ENCODE results near the gene HSPA12B.

The HSPA12B gene

GRCh38 chr20:3744806-3745685 is 12.6 kb downstream of the HSPA12B start (continued):
- TF ChIP-seq CSRNP3 (CRISPR knock-in tag; IDR thresholded peaks at IDR 0.05) (no peak), GLIS3 (CRISPR knock-in tag; IDR thresholded peaks at IDR 0.05) (no peak), ZNF565 (CRISPR knock-in tag; conservative IDR thresholded peaks at IDR 0.05; ENCODE audit: low read depth) (no peak), ESRRG (CRISPR knock-in tag; IDR thresholded peaks at IDR 0.05) (no peak)

- no peak for TF ChIP-seq TOX (CRISPR knock-in tag; IDR thresholded peaks at IDR 0.05; ENCODE audit: borderline replicate concordance)
- no peak for TF ChIP-seq ZNF565 (CRISPR knock-in tag; conservative IDR thresholded peaks at IDR 0.05; ENCODE audit: low read depth)
- TF ChIP-seq PATZ1 (CRISPR knock-in tag; IDR thresholded peaks at IDR 0.05; ENCODE audit: borderline replicate concordance), result no peak
- no peak for TF ChIP-seq ZC3H10 (CRISPR knock-in tag; IDR thresholded peaks at IDR 0.05)
- no peak for TF ChIP-seq PPARA (CRISPR knock-in tag; IDR thresholded peaks at IDR 0.05; ENCODE audit: borderline replicate concordance)
- no peak for TF ChIP-seq POU6F1 (CRISPR knock-in tag; IDR thresholded peaks at IDR 0.05; ENCODE audit: borderline replicate concordance, low read depth)
- TF ChIP-seq GLIS3 (CRISPR knock-in tag; IDR thresholded peaks at IDR 0.05), result no peak
- TF ChIP-seq RARB (CRISPR knock-in tag; IDR thresholded peaks at IDR 0.05), result no peak
- TF ChIP-seq ARNTL (CRISPR knock-in tag; IDR thresholded peaks at IDR 0.05; ENCODE audit: borderline replicate concordance, low read depth), result no peak
- no peak for TF ChIP-seq ISL1 (CRISPR knock-in tag; IDR thresholded peaks at IDR 0.05)
- TF ChIP-seq OSR1 (CRISPR knock-in tag; IDR thresholded peaks at IDR 0.05), result no peak
- no peak for TF ChIP-seq BACH2 (CRISPR knock-in tag; IDR thresholded peaks at IDR 0.05; ENCODE audit: borderline replicate concordance)
- TF ChIP-seq ZNF8 (CRISPR knock-in tag; IDR thresholded peaks at IDR 0.05), result no peak
- ATAC-seq, result no peak
These were observed 13.2 kb downstream of the HSPA12B start for GRCh38 chr20:3745686-3746173.

GRCh38 chr20:3747471-3747870 is 15.0 kb downstream of the HSPA12B start:
- ATAC-seq, result no peak
- no peak for TF ChIP-seq BACH2 (CRISPR knock-in tag; IDR thresholded peaks at IDR 0.05; ENCODE audit: borderline replicate concordance)
- TF ChIP-seq CSDC2 (CRISPR knock-in tag; IDR thresholded peaks at IDR 0.05), result no peak
- TF ChIP-seq POU6F1 (CRISPR knock-in tag; IDR thresholded peaks at IDR 0.05; ENCODE audit: borderline replicate concordance, low read depth), result no peak
- no peak for TF ChIP-seq TCF4 (CRISPR knock-in tag; IDR thresholded peaks at IDR 0.05; ENCODE audit: borderline replicate concordance)
- no peak for TF ChIP-seq OSR1 (CRISPR knock-in tag; IDR thresholded peaks at IDR 0.05)
- no peak for TF ChIP-seq TOX (CRISPR knock-in tag; IDR thresholded peaks at IDR 0.05; ENCODE audit: borderline replicate concordance)
- no peak for TF ChIP-seq GLIS3 (CRISPR knock-in tag; IDR thresholded peaks at IDR 0.05)
- no peak for TF ChIP-seq ZC3H10 (CRISPR knock-in tag; IDR thresholded peaks at IDR 0.05)
- TF ChIP-seq ZNF8 (CRISPR knock-in tag; IDR thresholded peaks at IDR 0.05), result no peak
- no peak for TF ChIP-seq ZNF565 (CRISPR knock-in tag; conservative IDR thresholded peaks at IDR 0.05; ENCODE audit: low read depth)

GRCh38 chr20:3748073-3748472 is 15.6 kb downstream of the HSPA12B start:
- ATAC-seq, result no peak
- TF ChIP-seq ZFP30 (CRISPR knock-in tag; IDR thresholded peaks at IDR 0.05), result no peak
- no peak for TF ChIP-seq ZNF70 (CRISPR knock-in tag; IDR thresholded peaks at IDR 0.05)

Measured in SK-N-SH treated with all-trans-retinoic acid at 6 μM for 48 hours (cell line).